Measurements from ENCODE around the gene P2RY13. TPM values are rescaled to one million over a fixed set of nuclear protein-coding genes. Genes with fewer than 3 reads are reported as not detected.

P2RY13 gene
- total and polyA plus RNA-seq, 2 donors (not counting 1 experiment from before 2014, with no cell fraction given): 0.92 to 1.0 TPM

GRCh38 chr3:151301787-151302186, 27.6 kb downstream of the P2RY13 start:
- H4K20me1 ChIP-seq (ENCODE audit: control insufficient read depth, insufficient read depth, low read length, poor library complexity, severe bottlenecking): no peaks in the 10 kb centered on the region
- POLR2A ChIA-PET: no interaction called here
- no peak overlapping the region for H3K27ac ChIP-seq (ENCODE audit: low read length in 2 of 2)
- no peaks in the 10 kb centered on the region for H3K4me1 Mint-ChIP-seq
- no peak for TF ChIP-seq CTCF (IDR thresholded peaks at IDR 0.05)
- no peak for TF ChIP-seq EZH2 (IDR thresholded peaks at IDR 0.05; ENCODE audit: borderline replicate concordance, insufficient read depth, low read depth, low read length, poor library complexity, severe bottlenecking)
- H3K27me3 ChIP-seq (replicated peaks in 1 of 4; ENCODE audit: control extremely low read depth in 1 of 4, control insufficient read depth in 3 of 4, insufficient read depth in 4 of 4, low read length in 3 of 4): no peaks in the 10 kb centered on the region
- no peak overlapping the region for H3K4me3 ChIP-seq (ENCODE audit: control extremely low read depth in 1 of 5, extremely low read depth in 1 of 5, insufficient read depth in 1 of 5, low read depth in 2 of 5, low read length in 4 of 5)
- no peak overlapping the region for H3K4me3 Mint-ChIP-seq
- no peaks in the 10 kb centered on the region for H3K79me2 ChIP-seq (ENCODE audit: control insufficient read depth, insufficient read depth, low read length)
- H3K27me3 Mint-ChIP-seq: peaks cover 6% of the 10 kb centered on the region
- no peak overlapping the region for H3K4me2 ChIP-seq (replicated peaks; ENCODE audit: low read depth, low read length, poor library complexity, severe bottlenecking)
- intact Hi-C loops (cut with micrococcal nuclease): no loop called here
- H3K4me1 ChIP-seq (ENCODE audit: control insufficient read depth in 2 of 2, insufficient read depth in 2 of 2, low read length in 2 of 2): no peaks in the 10 kb centered on the region
- H3K9me3 Mint-ChIP-seq (ENCODE audit: insufficient read depth): no peaks in the 10 kb centered on the region
- CTCF ChIA-PET: no interaction called here
- ATAC-seq (ENCODE audit: low read depth) (no peak), DNase-seq (no peak)
- no peaks in the 10 kb centered on the region for H3K9me3 ChIP-seq (ENCODE audit: control extremely low read depth in 1 of 3, control insufficient read depth in 2 of 3, insufficient read depth in 1 of 3, low read length in 2 of 3)
- no CpG with 5 or more reads among the region's 3 CpGs for WGBS (ENCODE audit: insufficient coverage)
- no peaks in the 10 kb centered on the region for H3K36me3 ChIP-seq (replicated peaks in 1 of 2; ENCODE audit: control extremely low read depth in 1 of 2, control insufficient read depth in 1 of 2, extremely low read depth in 1 of 2, insufficient read depth in 2 of 2, low read length in 1 of 2)
- no peak overlapping the region for H2AFZ ChIP-seq (ENCODE audit: insufficient read depth, low read depth, low read length, poor library complexity, severe bottlenecking)
- no peak overlapping the region for H3K9ac ChIP-seq (ENCODE audit: low read length)
- H3K27ac Mint-ChIP-seq: no peak overlapping the region

- no peak for TF ChIP-seq CTCF (IDR thresholded peaks at IDR 0.05)
- no peak for TF ChIP-seq EZH2 (IDR thresholded peaks at IDR 0.05; ENCODE audit: borderline replicate concordance, insufficient read depth, low read depth, low read length, poor library complexity, severe bottlenecking)
- no peak overlapping the region for H3K27ac Mint-ChIP-seq
- CTCF ChIA-PET: interaction anchor here (1.1 to 1.3 kb wide), 2 partner anchors 9 to 70 kb away, joined by 3 read pairs; no protein-coding TSS in a partner anchor
These were observed 28.8 kb downstream of the P2RY13 start for GRCh38 chr3:151300539-151300938.

More at GRCh38 chr3:151300539-151300938, 28.8 kb downstream of the P2RY13 start:
- Histone ChIP-seq H3K27me3 (replicated peaks in 1 of 4; ENCODE audit: control extremely low read depth in 1 of 4, control insufficient read depth in 3 of 4, insufficient read depth in 4 of 4, low read length in 3 of 4) (no peaks in the 10 kb centered on the region), H3K9ac (ENCODE audit: low read length) (no peak overlapping the region), H3K4me2 (replicated peaks; ENCODE audit: low read depth, low read length, poor library complexity, severe bottlenecking) (no peak overlapping the region), H3K9me3 (ENCODE audit: control extremely low read depth in 1 of 3, control insufficient read depth in 2 of 3, insufficient read depth in 1 of 3, low read length in 2 of 3) (no peaks in the 10 kb centered on the region), H3K36me3 (replicated peaks in 1 of 2; ENCODE audit: control extremely low read depth in 1 of 2, control insufficient read depth in 1 of 2, extremely low read depth in 1 of 2, insufficient read depth in 2 of 2, low read length in 1 of 2) (no peaks in the 10 kb centered on the region), H3K79me2 (ENCODE audit: control insufficient read depth, insufficient read depth, low read length) (no peaks in the 10 kb centered on the region), H3K4me3 (ENCODE audit: control extremely low read depth in 1 of 5, extremely low read depth in 1 of 5, insufficient read depth in 1 of 5, low read depth in 2 of 5, low read length in 4 of 5) (no peak overlapping the region), H3K27ac (ENCODE audit: low read length in 2 of 2) (no peak overlapping the region), H4K20me1 (ENCODE audit: control insufficient read depth, insufficient read depth, low read length, poor library complexity, severe bottlenecking) (no peaks in the 10 kb centered on the region), H2AFZ (ENCODE audit: insufficient read depth, low read depth, low read length, poor library complexity, severe bottlenecking) (no peak overlapping the region), H3K4me1 (ENCODE audit: control insufficient read depth in 2 of 2, insufficient read depth in 2 of 2, low read length in 2 of 2) (no peaks in the 10 kb centered on the region)
- ATAC-seq (ENCODE audit: low read depth): no peak
- Mint-ChIP-seq H3K9me3 (ENCODE audit: insufficient read depth) (no peaks in the 10 kb centered on the region), H3K27me3 (peaks cover 6% of the 10 kb centered on the region), H3K4me1 (no peaks in the 10 kb centered on the region), H3K4me3 (no peak overlapping the region)
- POLR2A ChIA-PET: no interaction called here
- DNase-seq: no peak
- intact Hi-C loops (cut with micrococcal nuclease): no loop called here
- no CpG with 5 or more reads among the region's 1 CpG for WGBS (ENCODE audit: insufficient coverage)

Measured in B cell (primary cell).